ENCODE results near the gene STRN4.

GRCh38 chr19:46766569-46767317 lies 20.5 kb upstream of the STRN4 start:
- TF ChIP-seq ELF4 (IDR thresholded peaks at IDR 0.05) = no peak
- no peak for TF ChIP-seq FOXA1 (IDR thresholded peaks at IDR 0.05)
- TF ChIP-seq TARDBP (IDR thresholded peaks at IDR 0.05) = no peak
- no peak for TF ChIP-seq BHLHE40 (IDR thresholded peaks at IDR 0.05; ENCODE audit: borderline replicate concordance)
- no peak for TF ChIP-seq ARNT (IDR thresholded peaks at IDR 0.05)
- no peak for TF ChIP-seq SP1 (IDR thresholded peaks at IDR 0.05)
- no peak for TF ChIP-seq SUZ12 (IDR thresholded peaks at IDR 0.05)
- no peak for TF ChIP-seq PKNOX1 (IDR thresholded peaks at IDR 0.05)
- no peak for TF ChIP-seq FOXM1 (IDR thresholded peaks at IDR 0.05; ENCODE audit: borderline replicate concordance)
- TF ChIP-seq FOXK2 (IDR thresholded peaks at IDR 0.05) = no peak
- no peak for TF ChIP-seq CTBP1 (IDR thresholded peaks at IDR 0.05; ENCODE audit: borderline replicate concordance)
- TF ChIP-seq ZNF384 (IDR thresholded peaks at IDR 0.05) = peak; percentile 47; the same call in 1 of the 2 replicates
- no peak for TF ChIP-seq LEF1 (IDR thresholded peaks at IDR 0.05; ENCODE audit: borderline replicate concordance)
- TF ChIP-seq L3MBTL2 (conservative IDR thresholded peaks at IDR 0.05) = no peak
